Neuronal stem cell (in vitro differentiated cells): Measurements from ENCODE around the gene TREH.
A peak's percentile ranks its signal among the peaks of the same experiment; 100 is the strongest.

Experiments used
- DNase-seq: peaks from one replicate; pipeline ENCODE4 v3.0.0-alpha.2; 2013; ENCODE audit warnings: low spot score
- H2AFZ ChIP-seq: one replicate; pipeline ENCODE4 v1.6.1; 2013; ENCODE audit warnings: mild to moderate bottlenecking, low read length, inconsistent platforms
- H2AK5ac ChIP-seq: 2 replicates; pipeline ENCODE4 v1.6.1; 2013; ENCODE audit warnings: low read depth, mild to moderate bottlenecking, inconsistent platforms, low read length, moderate library complexity, mixed read lengths
- H2BK120ac ChIP-seq: 2 replicates; pipeline ENCODE4 v1.6.1; 2013; ENCODE audit warnings: low read depth, mild to moderate bottlenecking, inconsistent platforms, low read length, moderate library complexity, mixed read lengths
- H2BK12ac ChIP-seq: one replicate; pipeline ENCODE4 v1.6.1; 2013; ENCODE audit warnings: low read length, inconsistent platforms
- H2BK15ac ChIP-seq: 2 replicates; pipeline ENCODE4 v1.6.1; 2013; ENCODE audit warnings: mild to moderate bottlenecking, low read length, inconsistent platforms, mixed read lengths
- H2BK5ac ChIP-seq: one replicate; pipeline ENCODE4 v1.6.1; 2013; ENCODE audit warnings: inconsistent platforms, mild to moderate bottlenecking, low read length, moderate library complexity
- H3K14ac ChIP-seq: one replicate; pipeline ENCODE4 v1.6.1; 2013; ENCODE audit warnings: low read length, inconsistent platforms
- H3K18ac ChIP-seq: 2 replicates; pipeline ENCODE4 v1.6.1; 2013; ENCODE audit warnings: low read length, inconsistent platforms
- H3K23ac ChIP-seq: 2 replicates; pipeline ENCODE4 v1.6.1; 2013; ENCODE audit warnings: low read depth, mild to moderate bottlenecking, mixed read lengths, low read length, inconsistent platforms; ENCODE audit not compliant: poor library complexity
- H3K27ac ChIP-seq: replicated peaks from 3 replicates; pipeline ENCODE4 v1.5.1; 2013; ENCODE audit warnings: low read length, inconsistent platforms
- H3K27me3 ChIP-seq, 3 experiments: 2 replicates each; pipeline ENCODE4 v1.6.1; 2013; ENCODE audit warnings: low read length in 3 of 3, mild to moderate bottlenecking in 2 of 3, inconsistent platforms in 1 of 3, low read depth in 1 of 3, mixed read lengths in 1 of 3, moderate library complexity in 1 of 3; ENCODE audit not compliant: control insufficient read depth in 3 of 3, insufficient read depth in 3 of 3
- H3K36me3 ChIP-seq, 2 donors: replicated peaks in 1 of 2; 2 replicates each; pipeline ENCODE4 v1.6.1; 2013; ENCODE audit warnings: low read length in 2 of 2; ENCODE audit not compliant: control insufficient read depth in 2 of 2, insufficient read depth in 2 of 2
- H3K4ac ChIP-seq: 2 replicates; pipeline ENCODE4 v1.6.1; 2013; ENCODE audit warnings: inconsistent platforms, mild to moderate bottlenecking, low read length, moderate library complexity
- H3K4me1 ChIP-seq, 2 donors: 1 replicate in 1 of 2; 2 replicates in 1 of 2; pipeline ENCODE4 v1.6.1; 2013; ENCODE audit warnings: low read length in 2 of 2, low read depth in 1 of 2; ENCODE audit not compliant: control insufficient read depth in 2 of 2, insufficient read depth in 1 of 2
- H3K4me2 ChIP-seq: one replicate; pipeline ENCODE4 v1.6.1; 2013; ENCODE audit warnings: mild to moderate bottlenecking, low read length, inconsistent platforms; ENCODE audit not compliant: insufficient read depth, poor library complexity, severe bottlenecking
- H3K4me3 ChIP-seq, 2 donors: 2 replicates each; pipeline ENCODE4 v1.5.1; 2013; ENCODE audit warnings: low read length in 2 of 2, mild to moderate bottlenecking in 2 of 2, inconsistent platforms in 1 of 2, moderate library complexity in 1 of 2
- H3K79me1 ChIP-seq: one replicate; pipeline ENCODE4 v1.6.1; 2013; ENCODE audit warnings: low read depth, mild to moderate bottlenecking, inconsistent platforms, low read length, moderate library complexity
- H3K9ac ChIP-seq: one replicate; pipeline ENCODE4 v1.6.1; 2013; ENCODE audit warnings: mild to moderate bottlenecking, low read depth, low read length, inconsistent platforms; ENCODE audit not compliant: poor library complexity
- H3K9me3 ChIP-seq, 2 donors: replicated peaks in 1 of 2; 2 replicates each; pipeline versions ENCODE3 to v1.6.1; 2013; ENCODE audit warnings: low read length in 2 of 2, mild to moderate bottlenecking in 2 of 2, inconsistent platforms in 1 of 2, low read depth in 1 of 2, mixed read lengths in 1 of 2, moderate library complexity in 1 of 2; ENCODE audit not compliant: control insufficient read depth in 2 of 2, insufficient read depth in 1 of 2
- H4K8ac ChIP-seq: one replicate; pipeline ENCODE4 v1.6.1; 2013; ENCODE audit warnings: low read depth, mild to moderate bottlenecking, inconsistent platforms, low read length, moderate library complexity
- H4K91ac ChIP-seq: one replicate; pipeline ENCODE4 v1.6.1; 2013; ENCODE audit warnings: low read length, low read depth, mild to moderate bottlenecking, inconsistent platforms; ENCODE audit not compliant: poor library complexity
- WGBS, 2 donors: extraction: QIAGEN DNeasy Blood & Tissue Kit; methylation state at CpG; one replicate each; pipeline ENCODE4 v1.1.7; 2013; ENCODE audit warnings: missing lambda C conversion rate in 2 of 2, mixed read lengths in 1 of 2; ENCODE audit not compliant: insufficient read length in 2 of 2, insufficient replicate concordance in 1 of 2; ENCODE audit errors: extremely low coverage in 2 of 2; 5-methylcytosine and 5-hydroxymethylcytosine counted together

The TREH gene

DNA sequence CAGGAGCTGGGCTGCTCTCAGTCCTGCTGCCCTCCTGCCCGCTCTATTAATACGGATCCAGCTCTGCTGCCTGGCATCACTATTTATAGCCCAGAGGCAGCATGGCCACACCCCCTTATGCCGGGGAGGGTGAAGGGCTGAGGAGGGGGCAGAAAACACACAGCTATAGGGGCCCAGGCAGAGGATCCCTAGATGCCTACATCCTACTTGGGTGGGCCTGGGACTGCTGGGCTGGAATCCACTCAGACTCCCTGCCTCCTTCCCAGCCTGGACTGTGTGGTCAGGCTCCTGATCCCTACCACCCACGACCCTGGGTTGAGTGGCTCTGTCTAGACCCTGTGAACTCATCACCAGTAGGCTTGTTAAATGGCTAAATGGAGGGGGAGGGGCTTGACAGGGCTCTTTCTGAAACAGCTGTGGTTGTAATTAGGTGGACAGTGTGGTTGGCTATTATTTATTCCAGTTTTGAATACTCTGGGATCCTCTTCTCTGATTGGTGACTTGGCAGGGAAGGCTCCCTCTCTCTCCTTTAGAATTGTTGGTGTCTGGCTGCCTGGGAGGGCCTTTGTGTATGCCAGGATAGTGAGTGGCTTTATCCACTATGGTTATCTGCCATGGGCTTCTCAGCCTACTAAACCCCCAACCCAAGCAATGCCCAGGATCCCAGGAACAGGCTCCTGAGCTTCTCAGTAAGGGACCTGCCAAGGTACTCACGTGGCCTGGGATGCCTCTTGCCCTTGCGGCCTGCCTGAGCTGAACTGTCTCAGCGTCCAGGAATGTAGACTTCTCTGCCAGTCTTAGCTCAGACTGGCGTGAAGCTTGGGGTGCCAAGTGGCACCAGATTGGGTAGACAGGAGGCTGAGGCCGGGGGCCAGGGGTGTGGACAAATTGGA lies 56.8 kb downstream of the TREH start:
- H3K4me1 ChIP-seq: peaks cover 44 to 45% of the 10 kb centered on the region in 2 donors
- no peaks in the 10 kb centered on the region for H3K27me3 ChIP-seq
- no peak overlapping the region for H4K91ac ChIP-seq
- H3K4me3 ChIP-seq: peak overlapping the region; percentile 80 to 81
- peak overlapping the region; percentile 91 for H3K9ac ChIP-seq
- peak overlapping the region; percentile 68 for H3K4me2 ChIP-seq
- H2BK12ac ChIP-seq: no peak overlapping the region
- H2BK120ac ChIP-seq: no peak overlapping the region
- H3K4ac ChIP-seq: no peak overlapping the region
- peak overlapping the region; percentile 91 for H3K18ac ChIP-seq
- no peak for DNase-seq
- peak overlapping the region; percentile 83 for H3K27ac ChIP-seq
- H2BK5ac ChIP-seq: peak overlapping the region; percentile 60
- no peak overlapping the region for H3K14ac ChIP-seq
- H3K79me1 ChIP-seq: peaks cover 9% of the 10 kb centered on the region
- WGBS, 2 donors: no CpG with 5 or more reads among the region's 9 CpGs
- no peak overlapping the region for H3K23ac ChIP-seq
- no peak overlapping the region for H2BK15ac ChIP-seq
- no peaks in the 10 kb centered on the region for H3K9me3 ChIP-seq
- no peak overlapping the region for H2AFZ ChIP-seq
- peaks cover 23 to 44% of the 10 kb centered on the region in 2 donors for H3K36me3 ChIP-seq
- no peak overlapping the region for H4K8ac ChIP-seq
- peak overlapping the region; percentile 64 for H2AK5ac ChIP-seq

DNA sequence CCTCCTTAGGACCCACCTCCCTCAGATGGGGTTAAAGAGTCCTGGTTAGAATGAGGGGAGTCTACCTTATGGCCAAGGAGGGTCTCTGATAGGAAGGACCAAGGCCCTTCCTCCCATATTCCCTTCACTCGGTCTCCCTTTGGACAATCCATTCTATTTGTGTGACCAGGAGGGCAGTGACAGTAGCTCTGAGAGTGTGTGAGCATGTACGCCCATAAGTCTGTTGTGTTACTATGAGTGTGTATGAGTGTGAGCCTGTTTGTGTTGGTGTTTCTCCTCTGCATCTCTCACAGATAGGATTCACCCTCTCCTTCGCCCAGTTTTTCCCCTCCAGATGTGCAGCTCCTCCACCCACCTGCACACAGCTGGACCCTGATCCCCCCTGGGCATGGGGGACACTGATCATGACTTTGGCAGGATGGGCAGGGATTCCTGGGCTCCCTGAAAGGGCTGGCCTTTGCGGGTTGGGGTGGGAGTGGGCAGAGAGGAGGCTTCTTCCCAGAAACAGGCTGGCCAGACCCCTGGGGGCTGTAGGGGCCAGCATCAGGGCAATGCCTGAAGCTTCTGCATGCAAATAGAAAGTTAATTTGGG lies 57.6 kb downstream of the TREH start:
- Histone ChIP-seq H4K91ac (no peak overlapping the region), H2BK120ac (no peak overlapping the region), H3K4ac (no peak overlapping the region), H2AK5ac (peak overlapping the region; percentile 64), H3K27ac (peak overlapping the region; percentile 83), H3K36me3 (peaks cover 16 to 36% of the 10 kb centered on the region in 2 donors), H3K4me2 (peak overlapping the region; percentile 68), H3K4me1 (peaks cover 49 to 52% of the 10 kb centered on the region in 2 donors), H2BK15ac (no peak overlapping the region), H3K4me3 (peak overlapping the region; percentile 80 to 81), H3K23ac (peak overlapping the region; percentile 56), H2AFZ (peak overlapping the region; percentile 92), H2BK12ac (no peak overlapping the region), H3K14ac (no peak overlapping the region), H3K27me3 (no peaks in the 10 kb centered on the region), H3K9me3 (no peaks in the 10 kb centered on the region), H3K79me1 (peaks cover 9% of the 10 kb centered on the region), H3K9ac (peak overlapping the region; percentile 91), H3K18ac (peak overlapping the region; percentile 91), H4K8ac (no peak overlapping the region), H2BK5ac (peak overlapping the region; percentile 60)
- DNase-seq: no peak
- WGBS, 2 donors: no CpG with 5 or more reads among the region's 4 CpGs

DNA sequence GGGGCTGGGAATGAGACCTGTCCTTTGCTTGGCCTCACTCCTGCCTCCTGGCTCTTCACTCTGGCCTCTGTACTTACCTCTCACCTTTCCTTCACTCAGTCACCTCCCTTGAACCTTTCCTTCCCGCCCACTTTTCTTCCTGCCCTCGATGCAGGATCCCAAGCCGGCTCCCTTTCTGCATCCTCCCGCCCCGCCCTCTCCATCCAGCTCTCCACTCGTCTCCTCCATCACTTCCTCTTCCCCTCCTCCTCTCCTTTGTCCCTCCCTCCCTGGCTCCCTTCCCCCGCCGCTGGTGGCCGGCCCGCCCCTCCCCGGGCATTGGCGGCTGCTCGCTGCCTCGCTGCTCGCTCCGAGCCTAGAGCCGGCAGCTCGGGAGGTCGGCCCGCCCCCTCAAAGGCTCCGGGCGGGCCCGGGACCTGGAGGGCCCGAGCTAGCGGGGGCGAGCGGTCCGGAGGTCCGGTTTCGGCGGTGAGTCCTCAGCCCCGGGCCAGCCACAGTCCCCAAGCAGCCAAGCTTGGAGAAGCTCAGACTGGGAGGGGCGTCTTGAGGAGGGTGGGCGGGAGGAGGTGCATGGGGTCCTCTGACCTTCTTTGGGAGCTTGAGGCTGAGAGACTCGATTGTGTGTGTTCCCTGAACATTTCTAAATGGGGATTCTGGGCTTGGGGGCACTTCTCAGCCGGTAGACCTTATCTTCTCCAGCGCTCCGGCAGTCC lies 58.2 kb downstream of the TREH start:
- H3K4me3 ChIP-seq: peak overlapping the region; percentile 80 to 81
- peaks cover 14 to 31% of the 10 kb centered on the region in 2 donors for H3K36me3 ChIP-seq
- H3K23ac ChIP-seq: peak overlapping the region; percentile 56
- H3K9ac ChIP-seq: peak overlapping the region; percentile 91
- peak overlapping the region; percentile 48 for H4K91ac ChIP-seq
- peak overlapping the region; percentile 94 for H2BK12ac ChIP-seq
- H2BK15ac ChIP-seq: peak overlapping the region; percentile 98
- no peak overlapping the region for H4K8ac ChIP-seq
- peak overlapping the region; percentile 93 for H3K18ac ChIP-seq
- H3K4ac ChIP-seq: peak overlapping the region; percentile 58
- H2BK5ac ChIP-seq: peak overlapping the region; percentile 87
- no peaks in the 10 kb centered on the region for H3K27me3 ChIP-seq
- no CpG with 5 or more reads among the region's 38 CpGs for WGBS, 2 donors
- no peaks in the 10 kb centered on the region for H3K9me3 ChIP-seq
- DNase-seq: no peak
- H2AK5ac ChIP-seq: peak overlapping the region; percentile 94
- peak overlapping the region; percentile 68 for H3K4me2 ChIP-seq
- H3K27ac ChIP-seq: peak overlapping the region; percentile 83
- H3K79me1 ChIP-seq: peaks cover 9% of the 10 kb centered on the region
- peaks cover 53 to 58% of the 10 kb centered on the region in 2 donors for H3K4me1 ChIP-seq
- peak overlapping the region; percentile 58 for H2BK120ac ChIP-seq
- no peak overlapping the region for H3K14ac ChIP-seq
- H2AFZ ChIP-seq: peak overlapping the region; percentile 92
